Glutamatergic neuron (in vitro differentiated cells): ENCODE data around the gene PLAAT2. TPM values are rescaled to one million over a fixed set of nuclear protein-coding genes. Genes with fewer than 3 reads are reported as not detected.

Source experiments
- DNase-seq: peaks from one replicate; pipeline ENCODE4 v3.0.0; 2022
- H3K27ac Mint-ChIP-seq: one replicate; pipeline ENCODE4 v1.8.0; 2020; ENCODE audit warnings: mild to moderate bottlenecking, mixed read lengths, inconsistent platforms; ENCODE audit not compliant: unreplicated experiment
- H3K27me3 Mint-ChIP-seq: one replicate; pipeline ENCODE4 v1.8.0; 2020; ENCODE audit warnings: mild to moderate bottlenecking, moderate library complexity, mixed read lengths, inconsistent platforms; ENCODE audit not compliant: unreplicated experiment
- H3K36me3 Mint-ChIP-seq: one replicate; pipeline ENCODE4 v1.8.0; 2020; ENCODE audit warnings: mild to moderate bottlenecking, mixed read lengths, inconsistent platforms; ENCODE audit not compliant: unreplicated experiment
- H3K4me1 Mint-ChIP-seq: one replicate; pipeline ENCODE4 v1.8.0; 2020; ENCODE audit warnings: mild to moderate bottlenecking, low read depth, mixed read lengths, inconsistent platforms; ENCODE audit not compliant: unreplicated experiment
- H3K4me3 Mint-ChIP-seq: one replicate; pipeline ENCODE4 v1.8.0; 2020; ENCODE audit warnings: mild to moderate bottlenecking, mixed read lengths, inconsistent platforms; ENCODE audit not compliant: unreplicated experiment
- H3K9me3 Mint-ChIP-seq: one replicate; pipeline ENCODE4 v1.8.0; 2020; ENCODE audit warnings: mild to moderate bottlenecking, moderate library complexity, mixed read lengths, inconsistent platforms; ENCODE audit not compliant: unreplicated experiment
- CTCF ChIP-seq: fragments of 200-600 bp; sonication (generic); IDR thresholded peaks from one replicate; pipeline ENCODE4 v1.5.0; 2021; ENCODE audit not compliant: partially characterized antibody, unreplicated experiment
- total RNA-seq: library from RNA; stranded (reverse); fragmentation: NEBNext Ultra II Directional; extraction: Animal tissue kit (Norgen Biotek cat#: 25700); gene quantifications from one replicate; pipeline ENCODE4 v1.2.1, GENCODE V29; 2021; ENCODE audit not compliant: unreplicated experiment

PLAAT2 gene
- total RNA-seq, 1 donor from 2014 or later: not detected

- H3K36me3 Mint-ChIP-seq: peaks cover under 1% of the 10 kb centered on the region
- TF ChIP-seq CTCF: no peak
- H3K4me3 Mint-ChIP-seq: no peak overlapping the region
- peaks cover 6% of the 10 kb centered on the region for H3K9me3 Mint-ChIP-seq
- H3K27ac Mint-ChIP-seq: no peak overlapping the region
- H3K4me1 Mint-ChIP-seq: peaks cover 28% of the 10 kb centered on the region
- peak; percentile 34 for DNase-seq
- peaks cover 13% of the 10 kb centered on the region for H3K27me3 Mint-ChIP-seq
These were observed 55.2 kb downstream of the PLAAT2 start for GRCh38 chr11:63508009-63508408.

- DNase-seq: no peak
- Mint-ChIP-seq H3K36me3 (peaks cover 5% of the 10 kb centered on the region), H3K4me1 (peaks cover 28% of the 10 kb centered on the region), H3K27ac (peak overlapping the region; percentile 43), H3K9me3 (peaks cover 6% of the 10 kb centered on the region), H3K4me3 (peak overlapping the region; percentile 34), H3K27me3 (peaks cover 13% of the 10 kb centered on the region)
- TF ChIP-seq CTCF: no peak
These were observed 55.7 kb downstream of the PLAAT2 start for GRCh38 chr11:63507511-63507910.

GRCh38 chr11:63506876-63507275 is 56.3 kb downstream of the PLAAT2 start:
- Mint-ChIP-seq H3K36me3 (peaks cover 5% of the 10 kb centered on the region), H3K27me3 (peaks cover 12% of the 10 kb centered on the region), H3K4me3 (peak overlapping the region; percentile 34), H3K4me1 (peaks cover 28% of the 10 kb centered on the region), H3K27ac (no peak overlapping the region), H3K9me3 (peaks cover 8% of the 10 kb centered on the region)
- TF ChIP-seq CTCF: no peak
- DNase-seq: peak; percentile 47

- Mint-ChIP-seq H3K4me1 (peaks cover 25% of the 10 kb centered on the region), H3K36me3 (peaks cover 5% of the 10 kb centered on the region), H3K27me3 (peaks cover 8% of the 10 kb centered on the region), H3K4me3 (no peak within 1 kb of the TSS), H3K27ac (no peak within 1 kb of the TSS), H3K9me3 (peaks cover 10% of the 10 kb centered on the region)
- DNase-seq: no peak
- no peak for TF ChIP-seq CTCF
These were observed 57.2 kb downstream of the PLAAT2 start, which contains the start of gene LGALS12 for GRCh38 chr11:63505857-63506528. TSS of gene LGALS12 (plus strand) at chr11:63506084. CDS start at chr11:63506459, 375 bp downstream.

GRCh38 chr11:63504933-63505586 is 58.1 kb downstream of the PLAAT2 start:
- no peak overlapping the region for H3K4me3 Mint-ChIP-seq
- H3K27me3 Mint-ChIP-seq: peaks cover 10% of the 10 kb centered on the region
- no peak overlapping the region for H3K27ac Mint-ChIP-seq
- no peak for TF ChIP-seq CTCF
- no peak for DNase-seq
- H3K36me3 Mint-ChIP-seq: peaks cover 12% of the 10 kb centered on the region
- H3K9me3 Mint-ChIP-seq: peaks cover 14% of the 10 kb centered on the region
- H3K4me1 Mint-ChIP-seq: peaks cover 20% of the 10 kb centered on the region
